Glomerular visceral epithelial cell (primary cell): ENCODE measurements around the gene CREB3.

Experiments
- DNase-seq: peaks from one replicate; pipeline ENCODE4 v3.0.0-alpha.2; 2016; ENCODE audit errors: extremely low spot score

Gene CREB3

DNA sequence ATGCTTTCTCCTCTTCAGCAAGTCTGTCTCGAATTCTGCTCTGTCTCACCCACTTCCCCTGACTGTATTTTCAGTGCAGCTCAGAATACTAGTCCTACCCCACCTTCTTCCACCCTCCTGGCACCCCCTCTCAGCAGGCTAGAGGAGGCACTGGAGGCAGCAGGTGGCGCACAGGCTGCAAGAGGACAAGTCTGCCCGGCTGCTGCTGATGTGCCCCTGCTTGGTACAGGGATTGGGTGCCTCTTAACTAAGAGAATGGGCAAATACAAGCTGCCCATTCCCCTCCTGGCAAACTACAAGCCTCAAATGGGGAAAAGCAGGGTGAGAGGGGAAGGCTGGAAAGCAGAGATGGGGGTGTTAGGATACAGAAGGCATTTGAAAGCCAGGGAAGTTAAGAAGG is 5.5 kb upstream of the CREB3 start:
- DNase-seq = peak; percentile 69

DNA sequence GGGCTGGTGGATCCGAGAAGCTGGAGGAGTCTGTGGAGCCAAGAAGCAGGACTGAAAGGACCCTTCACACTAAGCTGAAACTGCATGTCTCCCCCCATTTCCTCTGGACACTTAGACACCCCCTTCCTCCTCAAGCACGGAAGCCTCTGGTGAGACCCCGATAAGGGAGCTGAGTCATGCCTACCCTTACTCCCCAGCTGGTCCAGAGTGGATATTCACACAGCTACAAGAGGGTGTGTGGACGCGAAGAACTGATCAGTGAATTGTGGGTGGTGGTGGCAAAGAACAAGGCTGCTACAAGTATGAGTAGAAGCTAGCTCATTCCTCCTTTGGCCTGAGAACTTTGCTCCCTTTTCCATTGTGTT is 4.8 kb upstream of the CREB3 start:
- DNase-seq = no peak

DNA sequence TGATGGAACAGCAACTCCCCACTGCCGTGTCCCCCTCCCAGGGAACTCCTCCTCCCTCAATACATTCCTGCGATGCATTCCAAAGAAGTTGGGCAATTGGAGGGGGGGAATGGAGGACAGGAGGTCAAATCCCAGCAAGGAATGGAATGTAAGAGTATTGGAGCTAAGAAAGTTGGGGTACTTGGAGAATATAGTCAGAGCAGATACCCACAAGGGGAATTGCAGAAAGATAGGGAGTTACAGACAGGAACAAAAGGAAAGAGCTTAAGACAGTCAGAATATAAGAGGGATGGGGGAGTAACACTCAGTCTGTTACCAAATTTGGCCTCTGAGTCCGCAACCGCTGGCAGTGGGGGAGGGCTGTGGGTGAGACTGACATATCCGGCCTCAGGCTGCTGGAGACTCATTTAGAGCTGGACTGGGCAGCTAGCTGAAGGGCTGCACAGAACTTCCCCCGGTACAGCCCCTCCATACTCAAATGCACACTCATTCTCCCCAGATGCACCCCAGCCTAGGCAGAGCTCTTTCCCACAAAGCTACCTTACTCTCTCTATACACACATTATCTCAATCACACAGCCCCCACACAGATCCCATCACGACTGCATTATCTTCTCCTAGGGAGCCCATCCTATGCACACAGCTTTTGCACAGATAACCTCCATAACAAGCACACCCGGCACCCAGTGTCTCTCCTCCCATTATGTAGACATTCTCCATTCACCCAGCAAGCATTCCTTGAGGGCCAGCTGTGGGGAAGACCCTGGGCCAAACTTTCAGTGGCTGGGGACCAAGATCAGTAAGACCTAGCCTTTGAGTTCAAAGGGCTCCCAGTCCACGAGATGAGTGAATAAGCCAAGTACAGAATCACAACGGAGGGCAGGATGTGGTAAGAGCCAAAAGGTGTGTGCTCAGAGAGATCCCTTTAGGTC is 4.2 kb upstream of the CREB3 start:
- DNase-seq = peak; percentile 86

DNA sequence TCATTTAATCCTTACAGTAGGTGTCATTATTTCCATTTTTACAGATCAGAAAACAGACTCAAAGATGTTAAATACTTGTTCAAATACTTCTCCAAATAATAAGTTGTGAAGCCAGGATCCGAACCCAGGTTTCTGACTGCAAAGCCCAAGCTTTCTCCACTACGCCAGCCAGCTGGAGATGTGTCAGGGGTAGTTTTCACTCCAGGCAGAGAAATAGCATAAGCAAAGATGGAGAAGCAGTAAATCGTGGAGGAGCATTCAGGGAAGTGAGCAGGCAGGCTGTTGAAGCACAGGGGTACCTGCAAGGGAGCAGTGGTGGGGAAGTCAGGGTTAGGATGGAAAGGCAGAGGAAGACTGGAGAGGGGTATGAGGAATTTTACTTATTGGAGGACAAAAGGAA is 3.4 kb upstream of the CREB3 start:
- no peak for DNase-seq

DNA sequence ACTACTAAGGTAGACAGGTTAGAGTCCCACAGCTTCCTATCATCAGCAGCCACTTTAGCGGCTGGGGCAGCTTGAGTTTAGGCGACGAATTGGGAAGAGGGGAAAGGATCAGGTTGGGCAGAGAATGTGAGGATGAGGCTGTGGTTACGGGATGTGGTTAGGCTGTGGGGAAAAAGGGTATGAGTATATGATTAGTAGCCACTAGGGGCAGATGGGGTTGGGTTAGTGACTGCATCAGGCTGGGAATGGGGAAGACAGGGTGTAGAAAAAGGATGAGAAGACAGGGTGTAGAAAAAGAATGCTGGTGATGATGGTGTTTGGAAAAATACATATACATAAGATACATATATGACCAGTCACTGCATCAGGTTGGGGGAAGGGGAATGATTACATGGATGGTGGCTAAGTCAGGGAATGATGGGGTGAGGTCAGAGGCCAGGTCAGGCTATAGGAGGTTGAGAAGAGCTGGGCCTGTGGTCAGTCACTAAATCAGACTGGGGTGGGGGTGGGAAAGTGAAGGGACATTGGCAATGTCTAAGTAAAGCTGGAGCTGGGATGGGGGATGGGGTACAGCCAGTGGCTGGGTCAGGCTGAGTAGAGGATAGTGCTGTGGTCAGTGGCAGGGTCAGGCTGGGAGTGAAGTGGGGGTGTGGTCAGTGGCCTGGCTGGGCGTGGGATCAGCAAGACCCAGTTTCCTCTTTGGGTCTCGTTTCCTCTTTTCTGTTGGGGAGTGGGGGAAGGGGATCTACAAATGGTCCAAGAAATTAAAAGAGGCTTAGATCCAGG is 2.6 kb upstream of the CREB3 start:
- peak; percentile 89 for DNase-seq

DNA sequence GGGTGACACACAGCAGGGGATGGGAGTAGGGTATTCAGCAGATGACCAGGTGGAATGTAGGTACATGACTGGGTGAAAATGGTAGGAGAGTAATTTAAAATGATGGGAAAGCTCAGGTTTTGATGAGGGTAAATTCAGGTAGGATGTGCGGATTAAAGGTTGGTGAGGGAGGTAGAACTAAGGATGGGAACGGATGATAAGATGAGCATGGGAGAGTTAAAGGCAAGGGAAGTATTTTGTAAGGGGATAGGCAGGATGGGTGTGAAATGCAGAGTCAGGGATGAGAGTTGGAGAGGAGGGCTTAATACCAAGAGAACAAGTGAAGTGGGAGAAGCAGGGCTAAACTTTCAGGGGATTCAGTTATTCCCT is 2.0 kb upstream of the CREB3 start:
- no peak for DNase-seq

DNA sequence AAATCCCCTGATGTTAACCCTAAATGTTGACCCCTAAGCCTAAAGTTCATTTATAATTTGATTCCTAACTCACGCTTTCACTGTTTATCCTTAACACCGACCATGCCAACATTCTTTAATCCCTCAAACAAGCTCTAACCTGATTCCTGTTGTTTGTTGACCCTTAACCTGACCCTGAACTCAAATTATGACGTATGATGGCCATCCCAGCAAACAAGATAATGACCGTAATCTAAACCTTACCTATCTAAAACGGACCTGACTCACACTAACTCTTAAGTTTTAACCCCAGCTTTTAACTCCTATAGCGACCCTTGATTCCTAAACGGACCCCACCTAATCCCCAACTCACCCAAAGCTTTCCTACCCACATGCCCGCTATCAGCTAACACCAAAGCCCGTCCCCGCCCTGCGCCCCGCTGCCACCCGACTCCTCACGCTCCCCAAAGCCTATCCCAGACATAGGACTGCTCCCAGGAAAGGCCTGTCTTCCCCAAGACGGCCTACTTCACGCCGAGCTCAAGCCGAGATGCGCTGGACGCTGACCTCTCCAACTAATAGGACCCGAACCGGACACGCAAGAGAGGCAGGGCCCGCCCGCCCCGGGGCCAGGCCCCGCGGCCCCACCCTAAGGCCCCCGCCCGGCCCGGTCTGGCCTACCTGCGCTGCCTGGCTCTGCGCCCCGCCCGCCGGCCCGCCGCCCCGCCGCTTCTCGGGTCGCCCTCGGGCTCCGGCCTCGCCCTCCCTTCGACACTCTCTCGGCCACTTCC is 866 bp upstream of the CREB3 start:
- DNase-seq = no peak

DNA sequence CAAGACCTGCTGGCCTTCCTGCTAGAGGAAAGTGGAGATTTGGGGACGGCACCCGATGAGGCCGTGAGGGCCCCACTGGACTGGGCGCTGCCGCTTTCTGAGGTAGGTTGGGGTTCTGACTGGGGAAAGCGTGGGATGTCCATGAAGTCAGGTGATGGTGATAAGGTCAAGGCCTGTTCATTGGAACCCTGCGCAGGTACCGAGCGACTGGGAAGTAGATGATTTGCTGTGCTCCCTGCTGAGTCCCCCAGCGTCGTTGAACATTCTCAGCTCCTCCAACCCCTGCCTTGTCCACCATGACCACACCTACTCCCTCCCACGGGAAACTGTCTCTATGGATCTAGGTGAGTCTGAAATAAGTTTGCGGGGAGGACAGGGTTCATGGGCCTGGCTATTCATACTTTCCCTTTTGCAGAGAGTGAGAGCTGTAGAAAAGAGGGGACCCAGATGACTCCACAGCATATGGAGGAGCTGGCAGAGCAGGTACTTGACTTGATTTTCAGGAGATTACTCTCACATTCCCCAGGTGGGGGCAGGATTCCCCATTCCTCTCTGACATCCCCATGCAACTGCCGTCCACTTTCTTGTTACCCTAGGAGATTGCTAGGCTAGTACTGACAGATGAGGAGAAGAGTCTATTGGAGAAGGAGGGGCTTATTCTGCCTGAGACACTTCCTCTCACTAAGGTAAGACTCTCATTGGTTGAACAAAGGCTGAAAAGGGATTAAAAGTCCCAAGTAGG is 505 bp downstream of the CREB3 start:
- peak; percentile 77 for DNase-seq

DNA sequence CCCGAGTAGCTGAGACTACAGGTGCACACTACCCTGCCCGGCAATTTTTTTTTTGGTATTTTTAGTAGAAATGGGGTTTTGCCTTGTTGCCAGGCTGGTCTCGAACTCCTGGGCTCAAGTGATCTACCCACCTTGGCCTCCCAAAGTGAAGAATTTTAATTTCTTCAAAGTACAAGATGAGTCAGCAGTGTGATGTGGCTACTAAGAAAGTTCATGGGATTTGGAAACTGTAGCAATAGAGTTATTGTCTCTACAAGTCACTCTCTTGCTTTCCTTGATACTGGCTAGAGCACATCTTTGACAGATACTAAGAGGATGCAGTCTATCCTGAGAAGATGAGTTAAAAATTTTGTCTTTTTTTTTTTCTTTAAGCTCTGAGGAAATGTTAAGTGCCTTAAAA is 1.6 kb downstream of the CREB3 start:
- no peak for DNase-seq

DNA sequence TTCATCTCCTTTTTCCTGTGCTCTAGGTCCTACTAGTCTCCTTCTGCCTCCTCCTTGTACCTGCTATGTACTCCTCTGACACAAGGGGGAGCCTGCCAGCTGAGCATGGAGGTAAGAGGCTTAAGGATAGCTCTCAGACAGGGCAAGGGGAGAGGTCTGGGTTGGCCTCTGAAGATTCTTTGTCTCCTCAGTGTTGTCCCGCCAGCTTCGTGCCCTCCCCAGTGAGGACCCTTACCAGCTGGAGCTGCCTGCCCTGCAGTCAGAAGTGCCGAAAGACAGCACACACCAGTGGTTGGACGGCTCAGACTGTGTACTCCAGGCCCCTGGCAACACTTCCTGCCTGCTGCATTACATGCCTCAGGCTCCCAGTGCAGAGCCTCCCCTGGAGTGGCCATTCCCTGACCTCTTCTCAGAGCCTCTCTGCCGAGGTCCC is 3.8 kb downstream of the CREB3 start:
- DNase-seq = peak; percentile 82

DNA sequence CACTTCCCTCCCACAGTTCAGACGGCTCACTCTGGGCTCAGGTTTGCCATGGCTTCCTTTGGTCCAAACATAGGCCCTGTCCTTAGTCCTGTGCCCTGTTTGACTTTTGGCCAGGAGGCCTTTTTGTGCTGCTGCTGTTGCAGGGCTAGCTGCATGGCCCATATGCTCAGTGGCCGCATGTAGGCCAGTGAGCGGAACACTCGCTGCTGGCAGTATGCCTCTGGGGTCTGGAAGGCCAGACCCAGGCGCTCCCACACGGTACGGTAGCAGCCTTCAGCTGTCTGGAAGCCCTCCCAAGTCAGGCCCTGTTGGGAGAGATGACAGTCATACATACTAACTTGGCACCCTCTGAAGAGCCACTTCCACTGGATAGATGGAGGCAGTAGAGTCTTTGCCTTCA is 4.7 kb downstream of the CREB3 start:
- DNase-seq = no peak

DNA sequence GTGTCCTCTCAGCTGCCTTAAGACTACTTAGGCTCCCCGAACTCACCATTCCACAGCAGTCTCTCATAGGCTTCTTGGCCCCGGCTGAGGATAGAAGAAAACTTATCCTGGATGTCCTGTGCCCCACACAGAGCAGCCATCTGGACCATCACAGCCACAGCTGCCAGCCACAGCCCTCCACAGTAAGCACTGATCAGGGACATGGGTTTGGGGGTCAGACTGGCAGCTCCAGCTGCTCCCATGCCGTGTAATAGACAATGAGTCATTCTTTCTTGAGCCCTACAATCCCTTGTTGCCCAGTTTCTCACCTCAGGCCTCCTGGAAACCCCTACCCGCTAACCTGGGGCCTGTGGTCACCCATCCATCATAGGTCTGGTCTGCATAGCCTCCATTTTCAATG is 5.7 kb downstream of the CREB3 start:
- no peak for DNase-seq

DNA sequence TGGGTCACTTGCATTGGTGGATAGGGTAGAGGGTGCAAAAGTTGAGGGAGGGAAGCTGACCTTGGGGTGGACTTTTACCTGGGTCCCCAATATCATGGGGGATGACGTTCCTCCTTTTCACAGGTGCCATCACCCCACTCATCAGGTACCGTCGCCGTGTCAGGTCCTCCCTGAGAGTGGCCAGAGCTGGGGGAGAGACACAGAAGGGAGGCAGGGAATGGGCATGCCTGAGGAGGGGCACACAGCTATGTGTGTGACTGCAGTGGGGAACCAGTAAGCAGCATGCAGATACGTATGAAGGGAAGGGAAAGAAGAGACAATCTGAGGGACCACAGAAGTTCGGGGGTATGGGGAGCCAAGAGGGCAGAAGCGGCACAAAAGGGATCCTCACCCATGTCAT is 6.5 kb downstream of the CREB3 start:
- DNase-seq = no peak

DNA sequence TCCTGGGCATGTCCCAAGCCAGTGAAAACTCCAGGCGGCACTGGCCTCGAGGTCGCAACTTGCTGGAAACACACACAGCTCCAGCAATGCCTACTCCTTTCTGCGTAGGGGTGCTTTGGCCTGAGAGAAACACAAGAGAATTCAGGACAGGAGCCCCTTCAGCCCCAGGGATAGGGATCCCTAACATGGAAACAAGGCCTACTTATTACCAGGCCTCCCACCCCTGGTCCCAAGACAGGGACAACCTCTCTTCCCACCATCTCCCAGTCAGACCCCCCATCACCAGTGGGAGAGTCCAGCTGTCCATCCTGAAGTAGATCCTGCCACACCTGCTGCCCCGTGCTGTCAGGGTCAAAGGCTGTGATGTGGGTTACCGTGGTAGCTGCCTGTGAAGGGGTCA is 7.8 kb downstream of the CREB3 start:
- DNase-seq = no peak

DNA sequence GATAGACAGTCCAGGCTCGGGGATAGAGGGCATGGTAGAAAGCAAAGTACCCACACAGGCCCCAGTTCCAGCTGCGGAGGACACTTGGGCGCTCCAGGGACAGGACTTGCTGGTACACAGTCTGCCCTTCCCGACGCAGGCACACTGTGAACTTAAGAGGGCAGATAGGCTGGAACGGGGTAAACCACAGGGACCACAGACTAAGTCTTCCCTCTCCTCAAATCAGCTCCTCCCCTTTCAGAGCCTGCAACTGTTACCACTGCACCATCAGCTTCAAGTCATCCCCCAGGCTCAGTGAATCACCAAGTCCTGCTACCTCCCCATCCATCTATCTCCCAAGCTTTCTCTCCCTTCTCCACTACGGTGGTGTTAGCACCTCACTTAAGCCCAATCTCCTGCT is 9.3 kb downstream of the CREB3 start:
- DNase-seq = no peak

DNA sequence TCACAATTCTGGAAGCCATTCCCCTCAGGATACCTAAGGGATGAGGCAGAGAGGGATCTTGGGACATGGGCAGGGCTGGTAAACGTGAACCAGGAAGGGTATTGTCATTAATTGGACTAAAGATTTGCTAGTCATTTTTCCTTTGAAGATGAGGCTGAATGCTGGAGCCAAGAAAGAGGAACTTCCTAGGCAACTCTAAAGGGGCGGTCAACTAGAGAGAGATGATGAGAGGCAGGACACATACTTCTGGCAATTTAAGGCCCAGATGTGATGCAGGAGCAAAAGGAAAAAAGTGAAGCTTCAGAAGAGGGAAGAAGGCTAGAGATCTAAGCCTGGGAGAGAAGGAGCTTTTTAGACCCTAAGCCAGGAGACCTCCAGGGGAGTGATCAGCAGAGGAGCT is 11.0 kb downstream of the CREB3 start:
- DNase-seq = no peak

DNA sequence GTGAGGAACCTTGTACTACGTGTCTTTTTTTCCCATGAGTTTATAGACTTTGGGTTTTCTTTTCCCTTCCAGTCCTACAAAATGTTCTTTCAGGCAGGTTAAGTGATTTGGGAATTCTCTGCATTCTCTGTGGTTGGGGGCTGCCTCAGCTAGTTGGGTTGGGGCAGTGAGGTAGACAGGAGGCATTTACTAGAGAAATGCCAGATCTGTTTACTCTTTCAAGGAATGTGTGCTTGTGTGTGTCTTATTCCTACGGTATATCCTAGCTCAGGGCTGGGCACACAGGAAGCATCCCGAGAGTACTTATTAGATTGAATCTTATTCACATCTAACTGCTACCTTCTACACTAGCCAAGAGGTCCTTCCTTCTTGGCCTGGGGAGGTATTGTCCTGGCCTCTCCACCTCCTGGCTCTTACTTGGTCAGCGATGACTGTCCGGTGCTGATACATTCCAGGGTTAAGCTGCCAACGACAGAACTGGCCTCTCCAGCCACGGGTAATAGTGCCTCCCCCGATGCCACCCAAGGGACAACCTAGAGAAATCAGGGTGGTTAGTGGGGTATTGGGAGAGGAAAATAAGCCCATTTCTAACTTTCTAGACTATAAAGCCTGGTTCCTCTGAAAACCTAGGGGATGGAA is 11.5 kb downstream of the CREB3 start:
- DNase-seq = no peak

DNA sequence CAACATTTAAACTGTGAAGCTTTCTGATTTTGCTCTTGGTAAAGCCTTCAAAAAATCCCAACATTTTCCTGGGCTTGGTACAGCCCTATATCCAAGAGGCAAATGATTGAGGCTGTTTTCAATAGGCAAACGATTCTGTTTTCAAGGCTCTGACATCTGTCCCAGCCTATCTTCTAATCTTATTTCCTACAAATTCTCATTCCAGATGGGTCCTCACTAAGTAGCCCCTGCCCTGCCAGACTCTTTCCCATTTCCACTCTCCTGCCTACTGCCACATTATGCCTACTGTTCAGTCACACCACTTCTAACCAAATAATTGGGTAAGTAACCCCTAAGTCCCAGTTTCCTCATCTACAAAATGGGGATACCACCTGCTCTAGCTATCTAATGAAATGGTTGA is 13.1 kb downstream of the CREB3 start:
- DNase-seq = no peak

DNA sequence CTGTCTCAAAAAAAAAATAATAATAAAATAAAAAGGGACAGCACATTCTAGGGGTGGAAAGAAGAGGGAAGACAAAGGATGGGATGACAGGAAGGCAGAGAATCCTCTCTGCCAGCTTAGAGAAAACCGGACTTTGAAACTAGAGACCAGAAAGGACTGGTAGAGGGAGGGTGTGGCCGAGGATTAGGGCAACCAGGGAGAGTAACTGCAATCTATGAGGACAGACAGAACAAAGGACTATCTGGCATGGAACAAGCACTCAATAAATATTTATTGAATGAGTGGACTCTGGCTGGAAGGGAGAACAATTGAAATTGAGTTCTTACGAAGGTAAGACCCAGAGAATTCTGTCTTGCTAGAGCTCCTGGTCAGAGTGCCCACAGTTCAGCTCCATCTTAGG is 14.1 kb downstream of the CREB3 start:
- no peak for DNase-seq

DNA sequence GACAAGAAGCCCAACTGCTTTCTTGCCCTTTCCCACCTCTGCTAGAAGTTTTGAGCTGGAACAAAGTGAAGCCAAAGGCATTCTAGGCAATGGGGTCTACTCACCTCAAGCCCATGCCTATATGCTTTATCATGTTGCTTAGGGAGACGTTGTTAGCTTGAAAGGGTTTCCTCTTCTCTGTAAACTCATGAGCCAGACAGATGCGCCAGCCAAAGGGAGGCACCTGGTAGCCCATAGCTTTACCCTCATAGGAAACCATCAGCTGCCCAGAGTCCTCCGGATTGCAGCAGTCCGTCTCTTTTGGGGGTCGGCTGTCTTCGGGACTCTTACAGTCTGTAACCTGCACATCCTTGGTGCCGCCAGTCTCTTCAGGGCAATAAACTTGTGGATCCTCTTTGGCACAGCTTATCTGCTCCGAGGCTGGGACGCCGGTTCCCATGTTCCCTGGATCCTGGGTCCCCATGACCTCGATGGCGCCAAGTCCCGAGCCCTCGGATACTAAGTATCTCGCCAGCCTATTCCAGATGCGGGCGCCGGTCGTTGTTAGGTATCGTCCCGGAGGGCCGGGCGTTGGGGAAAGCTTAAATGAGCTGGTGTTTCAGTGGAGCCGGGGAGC is 15.9 kb downstream of the CREB3 start:
- no peak for DNase-seq
